ENCODE measurements around the gene HSD17B1. TPM values are rescaled to one million over a fixed set of nuclear protein-coding genes. Genes with fewer than 3 reads are reported as not detected.

HSD17B1 gene
- total and polyA plus RNA-seq, 2 of the 13 experiments (the other 11 are each of a cell fraction or from before 2014, with no cell fraction given): 0.54 to 0.93 TPM

DNA sequence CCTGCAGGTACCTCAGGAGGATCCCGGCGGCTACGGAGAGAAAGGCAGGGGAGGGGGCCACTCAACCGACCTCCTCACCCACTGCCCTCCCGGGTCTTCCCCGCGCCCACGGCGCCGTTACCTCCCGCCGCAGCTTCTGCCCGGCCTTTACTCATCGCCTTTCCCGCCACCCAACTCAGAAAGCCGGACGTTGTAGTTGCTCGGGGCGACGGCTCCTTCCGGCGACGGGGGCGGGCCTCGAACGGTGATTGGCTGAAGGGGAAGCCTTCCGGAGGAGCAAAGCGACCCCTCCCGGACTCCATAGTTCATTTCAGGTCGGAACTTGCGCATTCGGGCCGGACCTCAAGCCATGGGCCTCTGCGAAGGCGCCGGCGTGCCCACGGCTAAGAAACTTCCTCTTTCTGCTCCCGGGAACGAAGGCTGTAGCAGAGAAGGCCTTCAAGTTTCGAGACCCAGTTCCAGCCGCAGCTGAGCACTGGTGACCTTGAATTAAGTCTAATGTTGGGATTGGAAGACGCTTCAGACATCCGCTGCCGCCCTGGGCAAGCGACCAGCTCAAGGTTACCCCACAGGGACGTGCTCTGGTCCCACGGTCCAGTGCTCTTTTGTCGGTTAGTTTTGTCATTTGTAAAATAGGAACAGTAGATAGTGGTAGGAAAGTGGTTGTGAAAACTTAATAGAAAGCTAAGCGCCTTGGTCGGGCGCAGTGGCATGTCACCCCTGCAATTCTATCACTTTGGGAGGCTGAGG is 25.0 kb downstream of the HSD17B1 start, which contains the start of gene PSMC3IP (continued):
- peak; percentile 51; the same call in 1 of the 2 replicates for TF ChIP-seq ZNF136 (CRISPR knock-in tag; IDR thresholded peaks at IDR 0.05; ENCODE audit: low read depth)
- TF ChIP-seq SKI (IDR thresholded peaks at IDR 0.05; ENCODE audit: partially characterized antibody): no peak
- TF ChIP-seq NFATC3 (CRISPR knock-in tag; IDR thresholded peaks at IDR 0.05): peak; percentile 69; the same call in 1 of the 2 replicates
- peak; percentile 74 for TF ChIP-seq CREB1 (IDR thresholded peaks at IDR 0.05)
- peak; percentile 93 for TF ChIP-seq CREB1 (CRISPR knock-in tag; IDR thresholded peaks at IDR 0.05)
- TF ChIP-seq, protein P1, sequence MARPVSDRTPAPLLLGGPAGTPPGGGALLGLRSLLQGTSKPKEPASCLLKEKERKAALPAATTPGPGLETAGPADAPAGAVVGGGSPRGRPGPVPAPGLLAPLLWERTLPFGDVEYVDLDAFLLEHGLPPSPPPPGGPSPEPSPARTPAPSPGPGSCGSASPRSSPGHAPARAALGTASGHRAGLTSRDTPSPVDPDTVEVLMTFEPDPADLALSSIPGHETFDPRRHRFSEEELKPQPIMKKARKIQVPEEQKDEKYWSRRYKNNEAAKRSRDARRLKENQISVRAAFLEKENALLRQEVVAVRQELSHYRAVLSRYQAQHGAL (CRISPR knock-in tag; IDR thresholded peaks at IDR 0.05; ENCODE audit: not compliant biosample characterization): peak; percentile 82
- peak; percentile 99 for TF ChIP-seq HDAC1 (CRISPR knock-in tag; IDR thresholded peaks at IDR 0.05)
- peak; percentile 73; the same call in 1 of the 2 replicates for TF ChIP-seq ZSCAN25 (CRISPR knock-in tag; IDR thresholded peaks at IDR 0.05)
- peak; percentile 95 for TF ChIP-seq RXRB (CRISPR knock-in tag; IDR thresholded peaks at IDR 0.05; ENCODE audit: borderline replicate concordance)
- TF ChIP-seq TRIM24 (CRISPR knock-in tag; IDR thresholded peaks at IDR 0.05): no peak
- TF ChIP-seq NKX3-1 (CRISPR knock-in tag; IDR thresholded peaks at IDR 0.05): peak; percentile 77; the same call in 1 of the 2 replicates
- TF ChIP-seq RFXANK (CRISPR knock-in tag; IDR thresholded peaks at IDR 0.05): peak; percentile 80; the same call in 1 of the 2 replicates
- TF ChIP-seq NR2F6 (IDR thresholded peaks at IDR 0.05): 0 out of 2 replicates have a peak, but pooled peaks have one; percentile 33
- TF ChIP-seq NR2F6 (CRISPR knock-in tag; IDR thresholded peaks at IDR 0.05): peak; percentile 31; the same call in 1 of the 2 replicates
- TF ChIP-seq ZNF777 (CRISPR knock-in tag; IDR thresholded peaks at IDR 0.05): peak; percentile 18; the same call in 1 of the 2 replicates
- TF ChIP-seq, protein P2, sequence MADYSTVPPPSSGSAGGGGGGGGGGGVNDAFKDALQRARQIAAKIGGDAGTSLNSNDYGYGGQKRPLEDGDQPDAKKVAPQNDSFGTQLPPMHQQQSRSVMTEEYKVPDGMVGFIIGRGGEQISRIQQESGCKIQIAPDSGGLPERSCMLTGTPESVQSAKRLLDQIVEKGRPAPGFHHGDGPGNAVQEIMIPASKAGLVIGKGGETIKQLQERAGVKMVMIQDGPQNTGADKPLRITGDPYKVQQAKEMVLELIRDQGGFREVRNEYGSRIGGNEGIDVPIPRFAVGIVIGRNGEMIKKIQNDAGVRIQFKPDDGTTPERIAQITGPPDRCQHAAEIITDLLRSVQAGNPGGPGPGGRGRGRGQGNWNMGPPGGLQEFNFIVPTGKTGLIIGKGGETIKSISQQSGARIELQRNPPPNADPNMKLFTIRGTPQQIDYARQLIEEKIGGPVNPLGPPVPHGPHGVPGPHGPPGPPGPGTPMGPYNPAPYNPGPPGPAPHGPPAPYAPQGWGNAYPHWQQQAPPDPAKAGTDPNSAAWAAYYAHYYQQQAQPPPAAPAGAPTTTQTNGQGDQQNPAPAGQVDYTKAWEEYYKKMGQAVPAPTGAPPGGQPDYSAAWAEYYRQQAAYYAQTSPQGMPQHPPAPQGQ (CRISPR knock-in tag; IDR thresholded peaks at IDR 0.05; ENCODE audit: borderline replicate concordance): 0 out of 2 replicates have a peak, but pooled peaks have one; percentile 31
- no peak for TF ChIP-seq SETDB1 (CRISPR knock-in tag; IDR thresholded peaks at IDR 0.05; ENCODE audit: borderline replicate concordance)
- TF ChIP-seq YY1 (IDR thresholded peaks at IDR 0.05; ENCODE audit: insufficient read depth, insufficient replicate concordance, low read depth, low read length): peak; percentile 73
- TF ChIP-seq IKZF1 (IDR thresholded peaks at IDR 0.05): no peak
- TF ChIP-seq ZNF670 (CRISPR knock-in tag; IDR thresholded peaks at IDR 0.05; ENCODE audit: borderline replicate concordance): no peak
- TF ChIP-seq ZMYM3 (CRISPR knock-in tag; IDR thresholded peaks at IDR 0.05): no peak
- peak; percentile 65 for TF ChIP-seq ZBTB43 (CRISPR knock-in tag; conservative IDR thresholded peaks at IDR 0.05)
- TF ChIP-seq NCOR1 (IDR thresholded peaks at IDR 0.05; ENCODE audit: borderline replicate concordance, low read length): 0 out of 2 replicates have a peak, but pooled peaks have one; percentile 15
- 0 out of 2 replicates have a peak, but pooled peaks have one; percentile 7 for TF ChIP-seq JUND (CRISPR knock-in tag; IDR thresholded peaks at IDR 0.05)
- TF ChIP-seq ZNF160 (CRISPR knock-in tag; IDR thresholded peaks at IDR 0.05): 0 out of 2 replicates have a peak, but pooled peaks have one; percentile 34
- peak; percentile 93 for TF ChIP-seq BORCS8-MEF2B (CRISPR knock-in tag; IDR thresholded peaks at IDR 0.05)
- TF ChIP-seq ATRX (CRISPR knock-in tag; IDR thresholded peaks at IDR 0.05; ENCODE audit: borderline replicate concordance): no peak
- no peak for TF ChIP-seq ZNF121 (CRISPR knock-in tag; IDR thresholded peaks at IDR 0.05)
- no peak for TF ChIP-seq ZNF282 (IDR thresholded peaks at IDR 0.05; ENCODE audit: partially characterized antibody)
